ENCODE measurements around the gene GALNT18. TPM values are rescaled to one million over a fixed set of nuclear protein-coding genes. Genes with fewer than 3 reads are reported as not detected.
A peak's percentile ranks its signal among the peaks of the same experiment; 100 is the strongest.

Gene GALNT18
- polyA plus RNA-seq, 1 experiment, result 4.8 TPM

DNA sequence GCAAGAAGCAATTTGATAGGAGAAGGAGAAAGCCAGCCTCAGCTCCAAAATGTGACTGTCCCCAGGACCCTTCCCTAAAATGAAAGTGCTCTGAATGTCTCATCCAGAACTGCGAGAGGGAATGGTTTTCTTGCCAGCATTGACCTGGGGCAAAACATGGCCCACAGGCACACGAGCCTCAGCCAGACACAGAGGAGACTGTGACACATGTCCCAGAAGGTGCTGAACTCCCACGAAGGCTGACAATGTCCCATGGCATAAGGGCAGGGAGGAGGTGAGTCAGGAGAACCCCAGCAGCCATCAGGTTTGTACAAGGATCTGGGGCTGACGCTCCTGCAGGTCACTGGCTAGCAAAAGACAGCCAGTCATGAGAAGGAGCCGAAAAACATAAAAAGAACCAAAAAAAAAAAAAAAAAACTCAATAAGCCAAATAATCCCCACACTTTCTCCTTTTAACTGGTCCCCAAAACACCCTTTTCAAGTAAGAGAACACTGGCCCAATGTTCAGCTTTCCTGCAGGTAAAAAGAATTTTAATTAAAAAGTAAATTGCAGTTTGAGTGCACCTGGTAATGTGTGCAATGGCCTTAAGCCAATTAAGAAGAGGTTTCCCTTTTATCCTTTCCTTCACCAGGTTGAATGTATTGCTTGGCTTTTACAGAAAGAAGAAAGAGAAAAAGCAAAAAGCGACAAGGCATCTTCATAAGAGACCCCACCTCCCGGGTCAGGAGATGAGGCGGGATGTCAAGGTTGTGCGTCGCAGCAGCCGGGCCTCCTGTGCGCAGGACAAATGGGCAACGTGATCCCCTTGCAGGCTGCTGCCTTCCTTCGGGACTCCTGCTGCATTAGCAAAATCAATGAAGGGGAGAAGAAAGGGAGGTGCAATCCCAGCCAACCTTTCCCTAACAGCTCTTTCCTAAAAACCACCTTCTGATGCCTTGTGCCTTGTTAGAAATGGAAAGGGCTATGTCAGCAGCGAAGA, 43.6 kb downstream of the GALNT18 start:
- Histone ChIP-seq H3K27ac (ENCODE audit: low read depth, low read length) (no peak overlapping the region), H3K27me3 (ENCODE audit: control insufficient read depth, insufficient read depth, low read length) (peaks cover 2% of the 10 kb centered on the region)
- CTCF ChIA-PET, result interaction anchor here (0.6 to 1.0 kb wide), 2 partner anchors 43 to 64 kb away, joined by 3 to 4 read pairs; no protein-coding TSS in a partner anchor

DNA sequence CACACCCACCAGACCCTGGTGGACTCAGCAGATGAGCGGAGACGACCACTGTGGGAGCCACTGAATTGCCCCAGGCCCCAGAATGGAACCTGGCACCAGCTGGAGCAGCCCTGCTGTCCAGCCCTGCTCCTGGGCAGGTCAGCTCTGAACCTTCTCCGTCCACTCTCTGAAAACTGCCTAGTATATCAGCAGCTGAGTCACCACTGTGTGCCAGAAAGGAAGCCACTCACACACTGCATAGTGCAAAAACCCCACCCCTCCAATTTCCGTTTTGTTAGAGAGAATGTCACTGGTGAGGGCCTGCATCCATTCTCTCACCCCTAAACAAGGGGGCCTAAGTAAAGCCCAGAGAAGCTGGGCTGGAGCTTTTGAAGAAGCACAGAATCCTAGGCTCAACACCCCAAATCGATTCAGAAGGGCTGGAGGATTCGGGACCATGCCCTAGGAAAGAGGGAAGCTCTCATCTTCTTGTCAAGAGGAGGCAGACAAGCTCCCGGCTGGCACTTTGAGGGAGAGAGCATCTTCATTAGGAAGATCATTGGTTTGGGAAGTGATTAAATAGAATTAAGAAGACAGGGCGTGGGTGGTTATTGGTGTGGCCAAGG, 44.5 kb downstream of the GALNT18 start:
- Histone ChIP-seq H3K9me3 (ENCODE audit: control insufficient read depth, insufficient read depth, low read length) (no peaks in the 10 kb centered on the region), H3K4me3 (ENCODE audit: low read depth, low read length) (no peak overlapping the region), H3K27ac (ENCODE audit: low read depth, low read length) (peak overlapping the region; percentile 11), H3K27me3 (ENCODE audit: control insufficient read depth, insufficient read depth, low read length) (peaks cover 2% of the 10 kb centered on the region)
- ChIA-PET POLR2A (no interaction called here), CTCF (interaction anchor here (1.0 kb wide), 1 partner anchor 44 kb away, joined by 3 read pairs; no protein-coding TSS in a partner anchor)
- no peak for DNase-seq (ENCODE audit: low read depth, low spot score)
- TF ChIP-seq, protein P1, sequence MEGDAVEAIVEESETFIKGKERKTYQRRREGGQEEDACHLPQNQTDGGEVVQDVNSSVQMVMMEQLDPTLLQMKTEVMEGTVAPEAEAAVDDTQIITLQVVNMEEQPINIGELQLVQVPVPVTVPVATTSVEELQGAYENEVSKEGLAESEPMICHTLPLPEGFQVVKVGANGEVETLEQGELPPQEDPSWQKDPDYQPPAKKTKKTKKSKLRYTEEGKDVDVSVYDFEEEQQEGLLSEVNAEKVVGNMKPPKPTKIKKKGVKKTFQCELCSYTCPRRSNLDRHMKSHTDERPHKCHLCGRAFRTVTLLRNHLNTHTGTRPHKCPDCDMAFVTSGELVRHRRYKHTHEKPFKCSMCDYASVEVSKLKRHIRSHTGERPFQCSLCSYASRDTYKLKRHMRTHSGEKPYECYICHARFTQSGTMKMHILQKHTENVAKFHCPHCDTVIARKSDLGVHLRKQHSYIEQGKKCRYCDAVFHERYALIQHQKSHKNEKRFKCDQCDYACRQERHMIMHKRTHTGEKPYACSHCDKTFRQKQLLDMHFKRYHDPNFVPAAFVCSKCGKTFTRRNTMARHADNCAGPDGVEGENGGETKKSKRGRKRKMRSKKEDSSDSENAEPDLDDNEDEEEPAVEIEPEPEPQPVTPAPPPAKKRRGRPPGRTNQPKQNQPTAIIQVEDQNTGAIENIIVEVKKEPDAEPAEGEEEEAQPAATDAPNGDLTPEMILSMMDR (IDR thresholded peaks at IDR 0.05; ENCODE audit: low read depth, low read length), result no peak

More for the DNA sequence above, 43.6 kb downstream of the GALNT18 start:
- POLR2A ChIA-PET, result no interaction called here
- no peak overlapping the region for H3K4me3 ChIP-seq (ENCODE audit: low read depth, low read length)
- DNase-seq (ENCODE audit: low read depth, low spot score), result no peak
- TF ChIP-seq, protein P1 (IDR thresholded peaks at IDR 0.05; ENCODE audit: low read depth, low read length), result no peak
- H3K9me3 ChIP-seq (ENCODE audit: control insufficient read depth, insufficient read depth, low read length), result no peaks in the 10 kb centered on the region

DNA sequence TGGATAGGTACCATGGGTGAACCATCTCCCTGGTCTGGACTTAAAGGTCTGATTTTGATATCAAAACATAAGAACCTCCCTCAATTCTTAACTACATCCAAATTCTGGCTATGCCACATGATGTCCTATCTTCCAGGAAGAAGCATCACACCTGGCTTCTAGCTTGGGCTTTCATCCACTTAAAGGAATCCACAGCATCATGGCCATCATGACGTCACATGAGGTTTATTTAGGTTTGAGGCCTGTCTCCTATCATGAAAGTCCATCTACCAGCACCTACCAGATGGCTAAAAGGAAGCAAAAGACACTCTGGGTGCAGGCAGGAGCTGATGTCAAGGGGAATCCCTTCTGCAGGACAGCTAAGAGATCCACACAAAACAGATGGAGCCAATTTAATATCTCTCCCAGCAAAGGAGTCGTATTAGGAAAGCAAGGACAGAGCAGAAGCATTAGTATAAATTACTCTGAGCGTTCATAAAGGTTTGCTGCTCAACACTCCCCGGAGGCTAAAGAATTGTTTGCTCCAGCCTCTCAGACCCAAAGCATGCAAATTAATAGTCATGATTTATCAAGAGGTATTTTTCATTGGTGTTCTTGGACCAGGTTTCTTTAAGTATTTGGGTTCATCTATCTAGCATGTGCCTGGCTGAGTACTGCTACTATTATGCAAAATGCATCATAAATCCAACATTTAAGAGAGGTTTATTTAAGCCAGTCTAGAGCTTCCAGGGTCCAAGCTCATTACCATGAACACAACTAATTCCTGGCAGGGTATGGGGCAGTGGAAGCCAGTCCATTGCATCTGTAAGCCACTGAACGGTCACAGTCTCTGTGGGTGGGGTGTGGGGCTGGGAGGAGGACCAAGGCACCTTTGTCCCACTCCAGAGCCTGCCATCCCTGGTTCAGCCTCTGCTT, 47.2 kb downstream of the GALNT18 start:
- H3K4me3 ChIP-seq (ENCODE audit: low read depth, low read length), result no peak overlapping the region
- no peaks in the 10 kb centered on the region for H3K27me3 ChIP-seq (ENCODE audit: control insufficient read depth, insufficient read depth, low read length)
- no peaks in the 10 kb centered on the region; the same call in 1 of the 2 replicates for H3K9me3 ChIP-seq (ENCODE audit: control insufficient read depth, insufficient read depth, low read length)
- CTCF ChIA-PET, result no interaction called here
- POLR2A ChIA-PET, result interaction anchor here (0.6 kb wide), 1 partner anchor 10 kb away, joined by 3 read pairs; no protein-coding TSS in a partner anchor
- no peak overlapping the region for H3K27ac ChIP-seq (ENCODE audit: low read depth, low read length)
- TF ChIP-seq, protein P1 (IDR thresholded peaks at IDR 0.05; ENCODE audit: low read depth, low read length), result no peak
- no peak for DNase-seq (ENCODE audit: low read depth, low spot score)

DNA sequence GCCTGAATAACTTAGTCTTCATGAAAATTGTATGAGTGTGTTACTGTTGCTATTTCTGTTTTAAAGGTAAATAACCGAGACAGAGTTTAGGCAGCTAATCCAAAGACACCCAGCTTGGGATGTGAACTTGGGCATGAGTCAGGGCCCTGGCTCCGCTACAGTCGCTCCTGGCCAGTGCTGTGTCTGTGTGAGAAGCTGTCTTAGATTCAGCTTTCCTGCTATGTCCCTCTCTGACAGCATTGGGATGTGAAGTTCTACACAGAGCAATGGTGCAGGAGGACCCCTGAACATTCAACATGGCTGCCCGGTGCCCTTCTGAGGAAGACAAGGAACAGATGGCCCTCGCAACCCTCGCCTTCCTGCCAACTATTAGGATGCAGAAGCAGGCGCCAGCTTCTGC, 49.4 kb downstream of the GALNT18 start:
- H3K4me3 ChIP-seq (ENCODE audit: low read depth, low read length), result no peak overlapping the region
- H3K27me3 ChIP-seq (ENCODE audit: control insufficient read depth, insufficient read depth, low read length), result no peaks in the 10 kb centered on the region
- ChIA-PET CTCF (interaction anchor here (1.0 kb wide), 1 partner anchor 10 kb away, joined by 3 read pairs; no protein-coding TSS in a partner anchor), POLR2A (interaction anchor here (0.5 to 1.1 kb wide), 2 partner anchors 12 to 37 kb away, joined by 3 to 6 read pairs; no protein-coding TSS in a partner anchor)
- TF ChIP-seq, protein P1 (IDR thresholded peaks at IDR 0.05; ENCODE audit: low read depth, low read length), result no peak
- peak; percentile 27 for DNase-seq (ENCODE audit: low read depth, low spot score)
- no peak overlapping the region for H3K27ac ChIP-seq (ENCODE audit: low read depth, low read length)
- no peaks in the 10 kb centered on the region; the same call in 1 of the 2 replicates for H3K9me3 ChIP-seq (ENCODE audit: control insufficient read depth, insufficient read depth, low read length)

Data from AG04450 (cell line).